Suppressor macrophage treated with lipopolysaccharide for 1 hour (primary cell): Measurements from ENCODE around the gene CLCN5.
A peak's percentile ranks its signal among the peaks of the same experiment; 100 is the strongest.

Source experiments
- DNase-seq, 3 donors: peaks; one replicate each; pipeline ENCODE4 v3.0.0-alpha.2; 2020 to 2022

The CLCN5 gene

DNA sequence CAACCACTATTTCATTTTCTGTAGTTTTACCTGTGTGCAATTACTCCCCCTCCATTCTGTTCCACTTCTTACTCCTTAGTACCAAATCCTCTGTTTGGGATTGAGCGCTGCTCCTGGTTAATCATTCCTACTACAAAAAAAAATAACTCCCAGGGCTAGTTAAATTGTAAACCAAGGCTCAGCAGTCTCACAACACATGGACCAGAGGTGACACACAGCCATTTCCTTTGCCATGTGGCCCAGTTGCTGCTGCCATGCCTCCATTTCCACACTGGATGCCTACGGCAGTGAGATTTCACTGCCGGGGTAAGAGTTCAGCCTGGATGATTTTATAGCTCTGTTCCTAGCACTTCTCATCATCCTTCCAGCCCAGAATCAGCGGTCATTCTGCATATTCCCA, 171.2 kb downstream of the CLCN5 start:
- DNase-seq: no peak

DNA sequence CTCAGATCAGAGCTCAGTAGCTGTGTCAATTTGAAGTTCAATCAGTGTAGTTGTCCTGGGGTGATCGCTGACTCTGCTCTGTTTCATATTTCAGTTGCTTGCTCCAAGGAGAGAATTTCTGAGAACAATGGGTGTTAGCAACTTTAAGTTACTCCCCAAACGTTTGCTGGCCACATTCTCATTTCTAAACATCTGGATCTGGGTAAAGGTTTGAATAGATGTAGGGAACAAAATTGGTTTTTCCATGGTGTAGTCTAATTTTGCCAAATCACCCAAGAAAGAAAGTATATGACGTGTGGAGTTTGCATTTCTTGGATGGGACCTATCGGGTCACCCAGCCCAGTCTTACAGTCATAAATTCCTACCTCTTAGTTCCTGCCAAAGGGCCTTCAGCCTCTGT, 174.7 kb downstream of the CLCN5 start:
- no peak for DNase-seq

DNA sequence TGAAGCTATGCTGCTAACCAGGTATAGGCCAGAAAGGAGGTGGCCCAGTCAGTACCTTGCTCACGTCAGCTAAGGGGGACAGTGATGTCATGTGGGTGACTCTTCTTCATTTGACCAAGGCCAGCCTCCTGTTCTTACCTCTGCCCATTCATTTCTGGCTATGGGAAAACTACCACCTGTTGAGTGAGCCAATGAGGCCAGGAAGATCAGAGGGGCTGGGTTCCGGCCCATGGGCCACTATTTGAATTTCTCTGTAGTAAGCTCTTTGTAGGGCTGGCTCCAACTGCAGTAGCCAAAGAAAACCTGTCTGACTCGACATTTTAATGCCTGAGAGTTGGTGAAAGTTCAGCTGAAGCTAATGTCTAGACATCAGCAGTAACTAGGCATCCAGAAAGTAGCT, 175.8 kb downstream of the CLCN5 start:
- DNase-seq: no peak

DNA sequence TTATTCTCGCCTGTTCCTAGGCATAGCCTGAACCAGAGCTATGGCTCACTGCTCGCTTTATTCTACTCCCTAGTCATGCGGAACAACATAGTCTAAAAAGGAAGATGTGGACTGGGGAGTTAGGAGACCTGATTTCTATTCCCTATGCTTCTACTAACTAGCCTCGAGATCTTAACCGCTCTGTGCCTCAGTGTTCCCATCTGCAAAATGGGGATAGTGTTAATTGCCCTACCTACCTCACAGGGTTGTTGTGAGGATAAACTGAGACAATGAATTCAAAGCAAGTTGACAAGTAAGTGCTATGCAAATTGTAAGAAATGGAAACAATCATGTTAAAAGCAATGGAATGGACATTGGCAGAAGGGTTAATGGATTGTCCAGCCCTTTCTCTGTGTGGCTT, 176.4 kb downstream of the CLCN5 start:
- no peak for DNase-seq

DNA sequence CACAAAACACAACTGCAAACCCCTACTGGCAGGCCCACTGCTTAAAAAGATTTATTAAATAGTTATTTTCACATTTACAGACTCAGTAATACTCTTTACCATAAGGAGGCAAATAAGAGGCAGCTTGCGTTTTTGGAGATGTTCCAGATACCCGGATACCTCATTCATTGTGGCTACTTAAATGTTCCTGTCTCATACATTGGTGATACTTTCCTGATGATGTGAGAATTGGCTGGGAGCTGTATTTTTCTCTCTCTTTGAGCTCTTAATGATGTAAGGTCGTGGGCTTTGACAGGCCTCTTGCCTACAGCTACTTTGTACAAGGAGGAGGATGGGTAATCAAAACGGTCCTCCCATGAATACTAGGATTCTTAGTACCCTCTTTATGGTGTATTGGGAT, 176.9 kb downstream of the CLCN5 start:
- no peak for DNase-seq

DNA sequence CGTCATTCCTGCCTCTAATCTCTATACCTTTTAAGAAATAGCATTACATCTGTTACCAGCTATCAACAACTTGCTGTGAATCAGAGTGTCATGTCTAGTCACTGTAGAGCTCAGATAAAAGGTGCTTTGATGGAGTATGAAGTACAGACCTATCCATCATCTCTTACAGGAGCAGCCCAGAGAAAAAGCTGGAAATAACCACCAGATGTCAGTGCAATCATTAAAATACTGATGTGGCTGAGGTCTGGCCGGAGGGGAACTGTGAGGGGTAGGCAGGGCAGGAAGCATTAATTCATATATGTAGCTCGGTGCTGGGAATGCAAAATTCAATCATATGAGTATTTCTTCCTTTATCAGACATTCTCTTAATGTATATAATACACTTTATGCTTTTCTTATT, 177.8 kb downstream of the CLCN5 start:
- DNase-seq: peak; percentile 3 to 19 (median 17)

DNA sequence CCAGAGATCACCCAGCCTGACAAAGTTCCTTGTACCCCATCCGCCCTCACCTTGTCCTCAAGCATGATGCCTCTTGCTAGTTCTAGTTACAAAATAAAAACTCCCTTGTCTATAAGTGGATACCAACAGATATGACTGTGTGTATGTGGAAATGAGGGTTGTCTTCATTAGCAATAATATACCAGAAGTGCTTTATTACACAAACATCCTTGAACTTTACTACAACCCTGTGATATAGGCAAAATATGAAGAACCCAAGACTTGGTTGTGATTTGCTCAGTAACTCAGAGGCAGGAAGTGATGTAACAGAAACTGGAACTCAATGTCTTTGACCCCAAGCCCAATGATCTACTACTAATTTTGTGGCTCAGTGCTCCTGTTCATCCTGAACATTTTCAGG, 180.8 kb downstream of the CLCN5 start:
- peak in 2 of 3 donors; percentile 1 to 22 for DNase-seq

DNA sequence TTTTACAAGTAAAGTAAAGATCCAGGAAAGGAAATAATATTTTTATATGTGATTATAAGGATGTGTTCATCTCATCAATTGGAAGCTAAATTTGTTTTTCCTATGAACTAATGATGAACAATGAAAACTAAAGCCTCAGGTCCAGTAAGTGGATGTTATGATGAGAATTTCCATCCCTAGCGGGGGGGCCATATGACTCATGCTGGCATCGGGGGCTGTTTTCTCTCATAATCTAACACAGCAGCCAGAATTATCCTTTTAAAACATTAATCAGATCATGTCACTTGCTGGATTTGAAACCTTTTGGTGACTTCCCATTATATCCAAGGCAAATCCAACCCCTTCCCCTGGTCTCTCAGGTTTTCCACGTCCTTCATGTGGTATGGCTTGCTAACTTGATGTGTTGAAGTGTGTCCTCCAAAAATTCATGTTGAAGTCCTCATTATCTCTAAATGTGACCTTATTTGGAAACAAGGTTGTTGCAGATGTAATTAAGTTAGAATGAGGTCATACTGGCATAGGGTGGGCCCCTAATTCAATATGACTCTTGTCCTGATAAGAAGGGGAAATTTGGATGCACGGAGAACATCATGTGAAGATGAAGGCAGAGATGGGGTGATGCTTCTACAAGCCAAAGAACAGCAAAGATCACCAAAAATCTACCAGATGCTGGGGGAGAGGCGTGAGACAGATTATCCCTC, 181.6 kb downstream of the CLCN5 start:
- no peak for DNase-seq

DNA sequence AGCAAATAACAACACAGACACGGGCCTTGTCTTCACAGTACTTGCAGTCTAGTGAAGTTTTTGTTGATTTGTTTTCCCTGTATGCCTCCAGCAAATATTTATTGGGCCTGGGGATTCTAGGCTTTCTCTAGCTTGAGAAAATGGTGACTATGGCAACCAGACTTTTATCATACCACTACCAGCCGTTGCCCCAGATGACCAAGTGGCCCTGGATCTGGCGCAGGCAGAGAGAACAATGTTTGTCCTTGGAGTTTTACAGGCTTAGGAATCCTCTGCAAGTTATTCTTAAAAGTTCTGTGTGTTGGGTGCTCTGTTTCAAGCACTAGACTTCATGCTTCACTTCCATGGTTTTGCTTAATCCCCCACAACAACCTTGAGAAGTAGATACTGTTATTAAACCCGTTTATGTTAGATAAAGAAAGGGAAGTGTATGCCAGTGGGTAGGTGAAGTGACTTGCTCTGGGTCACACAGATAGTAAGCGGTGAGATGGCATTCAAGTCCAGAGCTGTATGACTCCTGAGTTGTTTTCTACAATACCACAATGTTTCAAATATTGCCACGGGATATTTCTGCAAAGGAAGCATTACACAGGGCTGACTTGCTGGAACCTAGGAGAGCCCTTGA, 183.8 kb downstream of the CLCN5 start:
- DNase-seq: no peak

DNA sequence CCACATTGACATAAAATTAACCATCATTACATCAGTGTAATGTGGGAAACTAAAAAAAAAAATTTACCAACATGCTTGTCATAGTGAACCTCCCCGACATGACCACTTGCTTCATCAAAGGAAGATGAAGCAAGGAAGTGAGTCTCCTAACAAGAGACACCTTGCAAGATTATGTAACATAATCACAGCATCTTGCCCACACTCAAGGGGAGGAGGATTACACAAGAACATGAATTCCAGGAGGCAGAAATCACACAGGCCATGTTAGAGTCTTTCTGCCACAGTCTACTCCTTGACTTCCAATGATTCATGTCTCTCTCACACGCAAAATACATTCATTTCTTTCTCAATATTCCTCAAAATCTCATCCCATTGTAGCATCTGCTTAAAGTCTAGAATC, 185.1 kb downstream of the CLCN5 start:
- no peak for DNase-seq

DNA sequence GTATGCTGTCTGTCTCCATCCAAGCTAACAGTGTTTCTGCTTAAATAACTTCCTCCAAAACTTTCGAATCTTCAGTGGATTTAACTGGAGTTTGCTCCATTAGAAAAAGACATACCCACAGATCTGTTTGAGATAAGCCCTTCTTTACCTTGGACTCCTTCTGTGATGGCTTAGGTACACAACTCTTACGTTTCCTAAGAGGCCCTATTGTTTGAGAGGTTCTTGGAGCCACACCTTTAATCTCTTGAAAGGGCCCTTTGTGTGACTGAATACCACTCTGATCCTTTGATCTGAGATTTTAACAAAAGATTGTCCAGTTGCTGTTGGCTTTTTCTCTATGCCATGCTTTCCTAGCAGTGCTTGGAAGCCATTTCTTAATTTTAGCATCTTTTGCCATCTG, 185.9 kb downstream of the CLCN5 start:
- no peak for DNase-seq

DNA sequence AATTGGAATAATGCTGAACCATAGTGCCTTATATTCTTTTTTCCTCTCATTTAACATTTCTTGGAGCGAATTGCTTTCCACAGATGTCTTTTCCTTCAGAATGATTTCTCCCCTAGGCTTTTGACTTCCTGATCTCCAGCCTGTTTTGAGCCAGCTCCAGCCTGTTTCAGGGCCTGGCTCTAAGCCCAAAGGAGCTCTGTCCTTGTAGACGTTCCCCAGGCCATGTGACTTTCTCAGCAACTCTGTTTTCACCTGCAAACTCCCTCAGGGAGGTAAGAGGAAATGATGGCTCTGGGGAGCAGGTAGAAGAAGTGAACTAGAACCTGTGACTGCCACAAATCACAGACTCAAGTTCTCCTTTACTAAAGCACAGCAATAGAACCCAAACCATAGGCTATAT, 189.3 kb downstream of the CLCN5 start:
- DNase-seq: no peak

DNA sequence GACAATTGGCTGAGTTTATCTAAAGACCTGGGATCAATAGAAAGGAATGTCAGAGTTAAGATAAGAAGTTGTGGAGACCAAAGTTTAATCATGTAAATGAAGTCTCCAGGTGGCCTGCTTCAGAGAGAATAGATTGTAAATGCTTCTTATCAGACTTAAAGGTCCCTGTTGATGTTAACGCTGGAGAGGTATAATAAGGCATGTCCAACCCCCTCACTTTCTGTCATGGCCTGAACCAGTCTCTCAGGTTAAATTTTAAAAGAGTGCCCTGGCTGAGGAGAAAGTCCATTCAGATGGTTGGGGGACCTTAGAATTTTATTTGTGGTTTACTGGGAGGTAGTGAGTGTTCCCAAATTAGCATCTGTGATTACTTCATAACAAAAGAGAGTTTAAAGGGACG, 191.7 kb downstream of the CLCN5 start:
- no peak for DNase-seq

DNA sequence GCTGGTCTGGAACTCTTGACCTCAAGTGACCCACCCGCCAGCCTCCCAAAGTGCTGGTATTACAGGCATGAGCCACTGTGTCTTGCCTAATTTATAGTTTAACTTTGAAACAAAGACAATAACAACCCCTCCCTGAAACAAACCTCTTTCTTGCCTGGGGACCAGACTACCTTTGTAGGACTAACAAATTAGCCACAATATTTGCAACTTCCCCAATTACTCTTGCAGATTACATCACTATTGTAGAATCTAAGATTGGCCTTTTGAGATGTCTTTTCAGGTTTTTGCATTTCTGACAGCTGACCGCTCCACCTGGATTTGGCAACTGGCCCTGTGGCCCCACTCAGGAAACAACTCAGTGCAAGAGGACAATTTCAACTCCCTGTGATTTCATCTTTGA, 193.6 kb downstream of the CLCN5 start:
- no peak for DNase-seq

DNA sequence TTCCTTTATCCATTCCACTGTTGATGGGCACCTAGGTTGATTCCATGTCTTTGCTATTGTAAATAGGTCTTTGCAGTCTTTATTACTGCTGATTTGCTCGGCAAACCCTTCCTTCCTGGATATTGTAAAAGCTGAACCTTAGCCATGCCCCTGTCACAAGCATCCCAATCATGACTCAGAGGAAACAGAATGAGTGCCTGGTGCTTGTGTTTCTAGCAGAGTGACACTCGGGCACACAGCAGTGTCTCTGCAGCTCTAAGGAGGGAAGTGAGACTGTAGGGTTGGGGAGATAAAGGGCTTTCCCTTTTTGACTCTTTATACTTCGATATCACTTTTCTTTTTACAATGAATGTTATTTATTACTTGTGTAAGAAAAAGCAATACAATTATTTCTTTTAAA, 195.1 kb downstream of the CLCN5 start:
- DNase-seq: peak; percentile 36 to 54 (median 47)

DNA sequence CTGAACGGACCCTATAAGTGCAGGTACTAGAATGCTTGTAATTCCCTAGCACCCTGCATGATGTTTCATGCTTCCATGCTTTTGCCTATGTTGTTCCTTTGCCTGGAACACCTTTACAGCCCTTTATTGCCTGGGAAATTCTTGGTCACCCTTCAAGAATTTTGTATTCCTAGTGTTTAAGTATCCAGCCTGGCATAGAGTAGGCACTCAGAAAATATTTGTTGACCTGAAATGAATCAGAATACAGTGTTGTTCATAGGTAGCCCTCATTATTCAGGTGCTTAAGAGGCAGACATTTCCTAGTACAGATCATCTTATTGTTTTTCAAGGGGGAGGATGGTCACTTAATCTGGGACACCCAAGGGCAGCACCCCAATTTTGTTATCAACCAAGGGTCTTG, 203.1 kb downstream of the CLCN5 start:
- DNase-seq: no peak

DNA sequence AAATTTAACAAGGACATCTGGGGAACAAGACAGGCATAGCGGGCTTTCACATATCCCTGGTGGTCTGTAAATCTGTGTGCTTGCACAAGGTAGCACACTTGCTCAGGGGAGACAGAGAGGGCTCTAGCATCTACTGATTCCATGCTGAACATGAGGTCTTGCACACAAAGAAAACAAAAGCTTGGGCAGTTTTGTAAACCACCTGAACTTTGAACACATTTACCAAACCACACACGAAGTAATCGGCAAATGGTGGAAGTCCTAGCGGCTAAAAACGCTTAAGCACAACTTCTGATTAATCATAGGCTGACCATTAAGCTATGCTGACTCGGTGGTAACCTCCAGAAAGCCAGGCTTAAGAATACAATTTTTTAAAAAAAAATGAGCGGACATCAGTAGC, 225.6 kb downstream of the CLCN5 start:
- DNase-seq: no peak
